ENCODE data around the gene KCNE4. TPM values are rescaled to one million over a fixed set of nuclear protein-coding genes. Genes with fewer than 3 reads are reported as not detected.

Gene KCNE4
- total and polyA plus RNA-seq, 2 donors: 0.71 to 2.1 TPM

- H3K4me1 ChIP-seq (ENCODE audit: control insufficient read depth in 2 of 2, insufficient read depth in 2 of 2, low read length in 2 of 2): no peaks in the 10 kb centered on the region
These were observed 34.5 kb downstream of the KCNE4 start for GRCh38 chr2:223086370-223086981.

GRCh38 chr2:223087466-223087865 is 35.5 kb downstream of the KCNE4 start:
- no peak overlapping the region for H3K4me3 ChIP-seq (ENCODE audit: low read length in 2 of 2)
- no peak for DNase-seq (ENCODE audit: low read depth in 6 of 9, low spot score in 9 of 9)
- no peaks in the 10 kb centered on the region for H3K9me3 ChIP-seq (ENCODE audit: control insufficient read depth in 2 of 2, insufficient read depth in 1 of 2, low read length in 1 of 2)
- H3K4me1 ChIP-seq (ENCODE audit: control insufficient read depth in 2 of 2, insufficient read depth in 2 of 2, low read length in 2 of 2): no peaks in the 10 kb centered on the region
- no peaks in the 10 kb centered on the region for H3K27me3 ChIP-seq (ENCODE audit: control insufficient read depth in 2 of 2, insufficient read depth in 1 of 2, low read length in 1 of 2)
- WGBS: 94% methylated on average over 5 of the region's 5 CpGs
- H3K36me3 ChIP-seq (ENCODE audit: control insufficient read depth in 2 of 2, insufficient read depth in 2 of 2, low read length in 1 of 2): no peaks in the 10 kb centered on the region
- no peak overlapping the region for H3K27ac ChIP-seq (ENCODE audit: low read depth in 1 of 2, low read length in 1 of 2)

More at GRCh38 chr2:223086370-223086981, 34.5 kb downstream of the KCNE4 start:
- Histone ChIP-seq H3K36me3 (ENCODE audit: control insufficient read depth in 2 of 2, insufficient read depth in 2 of 2, low read length in 1 of 2) (no peaks in the 10 kb centered on the region), H3K27me3 (ENCODE audit: control insufficient read depth in 2 of 2, insufficient read depth in 1 of 2, low read length in 1 of 2) (no peaks in the 10 kb centered on the region), H3K9me3 (ENCODE audit: control insufficient read depth in 2 of 2, insufficient read depth in 1 of 2, low read length in 1 of 2) (no peaks in the 10 kb centered on the region), H3K4me3 (ENCODE audit: low read length in 2 of 2) (no peak overlapping the region), H3K27ac (ENCODE audit: low read depth in 1 of 2, low read length in 1 of 2) (no peak overlapping the region)
- DNase-seq (ENCODE audit: low read depth in 6 of 9, low spot score in 9 of 9): no peak
- 95% methylated on average over 13 of the region's 13 CpGs for WGBS

DNA sequence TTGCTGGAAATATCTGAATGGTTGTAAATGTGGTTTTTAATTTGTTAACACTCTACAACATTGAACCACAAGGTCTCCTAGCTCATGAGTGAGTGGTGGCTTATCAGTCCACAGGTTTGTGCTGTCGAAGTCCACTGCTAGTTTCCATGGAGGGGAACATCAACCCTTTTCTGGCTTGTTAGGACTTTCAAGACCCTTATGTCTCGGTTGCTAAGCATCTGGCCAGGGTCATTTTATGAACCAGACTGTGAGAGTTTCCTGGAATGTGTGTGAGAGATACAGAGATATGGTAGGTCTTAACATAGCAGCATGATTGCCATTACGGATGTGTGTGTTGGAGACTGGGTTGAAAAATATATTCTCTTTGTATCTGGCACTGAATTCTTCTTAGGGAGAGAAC is 36.9 kb downstream of the KCNE4 start:
- Histone ChIP-seq H3K27me3 (ENCODE audit: control insufficient read depth in 2 of 2, insufficient read depth in 1 of 2, low read length in 1 of 2) (no peaks in the 10 kb centered on the region), H3K4me3 (ENCODE audit: low read length in 2 of 2) (no peak overlapping the region), H3K4me1 (ENCODE audit: control insufficient read depth in 2 of 2, insufficient read depth in 2 of 2, low read length in 2 of 2) (no peaks in the 10 kb centered on the region), H3K9me3 (ENCODE audit: control insufficient read depth in 2 of 2, insufficient read depth in 1 of 2, low read length in 1 of 2) (no peaks in the 10 kb centered on the region), H3K27ac (ENCODE audit: low read depth in 1 of 2, low read length in 1 of 2) (no peak overlapping the region), H3K36me3 (ENCODE audit: control insufficient read depth in 2 of 2, insufficient read depth in 2 of 2, low read length in 1 of 2) (no peaks in the 10 kb centered on the region)
- DNase-seq (ENCODE audit: low read depth in 6 of 9, low spot score in 9 of 9): no peak
- 84% methylated on average over 3 of the region's 3 CpGs for WGBS

- H3K9me3 ChIP-seq (ENCODE audit: control insufficient read depth in 2 of 2, insufficient read depth in 1 of 2, low read length in 1 of 2): no peaks in the 10 kb centered on the region
- no peak for DNase-seq (ENCODE audit: low read depth in 6 of 9, low spot score in 9 of 9)
- no peak overlapping the region for H3K4me3 ChIP-seq (ENCODE audit: low read length in 2 of 2)
- H3K27me3 ChIP-seq (ENCODE audit: control insufficient read depth in 2 of 2, insufficient read depth in 1 of 2, low read length in 1 of 2): no peaks in the 10 kb centered on the region
- WGBS: 90% methylated on average over 5 of the region's 5 CpGs
- H3K27ac ChIP-seq (ENCODE audit: low read depth in 1 of 2, low read length in 1 of 2): no peak overlapping the region
- H3K36me3 ChIP-seq (ENCODE audit: control insufficient read depth in 2 of 2, insufficient read depth in 2 of 2, low read length in 1 of 2): no peaks in the 10 kb centered on the region
- H3K4me1 ChIP-seq (ENCODE audit: control insufficient read depth in 2 of 2, insufficient read depth in 2 of 2, low read length in 2 of 2): no peaks in the 10 kb centered on the region
These were observed 38.0 kb downstream of the KCNE4 start for GRCh38 chr2:223090039-223090438.

GRCh38 chr2:223090540-223091235 is 38.7 kb downstream of the KCNE4 start:
- Histone ChIP-seq H3K4me1 (ENCODE audit: control insufficient read depth in 2 of 2, insufficient read depth in 2 of 2, low read length in 2 of 2) (no peaks in the 10 kb centered on the region), H3K36me3 (ENCODE audit: control insufficient read depth in 2 of 2, insufficient read depth in 2 of 2, low read length in 1 of 2) (no peaks in the 10 kb centered on the region), H3K9me3 (ENCODE audit: control insufficient read depth in 2 of 2, insufficient read depth in 1 of 2, low read length in 1 of 2) (no peaks in the 10 kb centered on the region), H3K4me3 (ENCODE audit: low read length in 2 of 2) (no peak overlapping the region), H3K27ac (ENCODE audit: low read depth in 1 of 2, low read length in 1 of 2) (no peak overlapping the region), H3K27me3 (ENCODE audit: control insufficient read depth in 2 of 2, insufficient read depth in 1 of 2, low read length in 1 of 2) (no peaks in the 10 kb centered on the region)
- no peak for DNase-seq (ENCODE audit: low read depth in 6 of 9, low spot score in 9 of 9)
- WGBS: 94% methylated on average over 1 of the region's 1 CpG

DNA sequence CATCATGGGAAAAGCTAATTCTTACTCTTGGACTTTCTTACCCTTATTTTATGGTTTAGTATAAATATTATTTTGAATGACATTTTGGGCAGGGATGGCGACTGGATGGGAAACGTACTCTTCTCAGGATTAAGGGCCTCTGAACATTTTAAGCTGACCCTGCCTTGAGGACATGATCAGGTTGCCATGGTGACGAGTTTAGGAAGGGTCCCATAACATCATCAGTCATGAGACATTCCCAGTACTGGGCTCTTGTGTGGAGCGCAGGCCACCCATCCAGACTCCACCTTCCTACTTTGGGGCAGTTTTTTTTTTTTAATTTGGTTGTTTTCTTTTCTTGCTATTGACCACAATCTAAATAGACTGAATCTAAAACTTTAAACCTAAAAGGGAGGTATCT is 40.7 kb downstream of the KCNE4 start:
- Histone ChIP-seq H3K9me3 (ENCODE audit: control insufficient read depth in 2 of 2, insufficient read depth in 1 of 2, low read length in 1 of 2) (no peaks in the 10 kb centered on the region), H3K27me3 (ENCODE audit: control insufficient read depth in 2 of 2, insufficient read depth in 1 of 2, low read length in 1 of 2) (no peaks in the 10 kb centered on the region), H3K4me1 (ENCODE audit: control insufficient read depth in 2 of 2, insufficient read depth in 2 of 2, low read length in 2 of 2) (no peaks in the 10 kb centered on the region), H3K36me3 (ENCODE audit: control insufficient read depth in 2 of 2, insufficient read depth in 2 of 2, low read length in 1 of 2) (no peaks in the 10 kb centered on the region), H3K27ac (ENCODE audit: low read depth in 1 of 2, low read length in 1 of 2) (no peak overlapping the region), H3K4me3 (ENCODE audit: low read length in 2 of 2) (no peak overlapping the region)
- WGBS: 94% methylated on average over 4 of the region's 4 CpGs
- DNase-seq (ENCODE audit: low read depth in 6 of 9, low spot score in 9 of 9): no peak

GRCh38 chr2:223093436-223094241 is 41.6 kb downstream of the KCNE4 start:
- H3K27ac ChIP-seq (ENCODE audit: low read depth in 1 of 2, low read length in 1 of 2): no peak overlapping the region
- no peak for DNase-seq (ENCODE audit: low read depth in 6 of 9, low spot score in 9 of 9)
- no peaks in the 10 kb centered on the region for H3K4me1 ChIP-seq (ENCODE audit: control insufficient read depth in 2 of 2, insufficient read depth in 2 of 2, low read length in 2 of 2)
- WGBS: 83% methylated on average over 7 of the region's 7 CpGs
- no peaks in the 10 kb centered on the region for H3K36me3 ChIP-seq (ENCODE audit: control insufficient read depth in 2 of 2, insufficient read depth in 2 of 2, low read length in 1 of 2)
- H3K9me3 ChIP-seq (ENCODE audit: control insufficient read depth in 2 of 2, insufficient read depth in 1 of 2, low read length in 1 of 2): no peaks in the 10 kb centered on the region
- H3K4me3 ChIP-seq (ENCODE audit: low read length in 2 of 2): no peak overlapping the region
- no peaks in the 10 kb centered on the region for H3K27me3 ChIP-seq (ENCODE audit: control insufficient read depth in 2 of 2, insufficient read depth in 1 of 2, low read length in 1 of 2)

- H3K27ac ChIP-seq (ENCODE audit: low read depth in 1 of 2, low read length in 1 of 2): no peak overlapping the region
- WGBS: 94% methylated on average over 1 of the region's 1 CpG
These were observed 43.2 kb downstream of the KCNE4 start for GRCh38 chr2:223095207-223095606.

More at GRCh38 chr2:223095207-223095606, 43.2 kb downstream of the KCNE4 start:
- H3K27me3 ChIP-seq (ENCODE audit: control insufficient read depth in 2 of 2, insufficient read depth in 1 of 2, low read length in 1 of 2): no peaks in the 10 kb centered on the region
- H3K4me1 ChIP-seq (ENCODE audit: control insufficient read depth in 2 of 2, insufficient read depth in 2 of 2, low read length in 2 of 2): no peaks in the 10 kb centered on the region
- H3K4me3 ChIP-seq (ENCODE audit: low read length in 2 of 2): no peak overlapping the region
- H3K9me3 ChIP-seq (ENCODE audit: control insufficient read depth in 2 of 2, insufficient read depth in 1 of 2, low read length in 1 of 2): no peaks in the 10 kb centered on the region
- no peaks in the 10 kb centered on the region for H3K36me3 ChIP-seq (ENCODE audit: control insufficient read depth in 2 of 2, insufficient read depth in 2 of 2, low read length in 1 of 2)
- no peak for DNase-seq (ENCODE audit: low read depth in 6 of 9, low spot score in 9 of 9)
